ENCODE results near the gene PPT1.
A peak's percentile ranks its signal among the peaks of the same experiment; 100 is the strongest.
"Not testable (repeated sequence)": the region's sequence is repeated elsewhere in the genome, so short reads cannot be mapped to it uniquely, and the experiment has no call there.

Gene PPT1

DNA sequence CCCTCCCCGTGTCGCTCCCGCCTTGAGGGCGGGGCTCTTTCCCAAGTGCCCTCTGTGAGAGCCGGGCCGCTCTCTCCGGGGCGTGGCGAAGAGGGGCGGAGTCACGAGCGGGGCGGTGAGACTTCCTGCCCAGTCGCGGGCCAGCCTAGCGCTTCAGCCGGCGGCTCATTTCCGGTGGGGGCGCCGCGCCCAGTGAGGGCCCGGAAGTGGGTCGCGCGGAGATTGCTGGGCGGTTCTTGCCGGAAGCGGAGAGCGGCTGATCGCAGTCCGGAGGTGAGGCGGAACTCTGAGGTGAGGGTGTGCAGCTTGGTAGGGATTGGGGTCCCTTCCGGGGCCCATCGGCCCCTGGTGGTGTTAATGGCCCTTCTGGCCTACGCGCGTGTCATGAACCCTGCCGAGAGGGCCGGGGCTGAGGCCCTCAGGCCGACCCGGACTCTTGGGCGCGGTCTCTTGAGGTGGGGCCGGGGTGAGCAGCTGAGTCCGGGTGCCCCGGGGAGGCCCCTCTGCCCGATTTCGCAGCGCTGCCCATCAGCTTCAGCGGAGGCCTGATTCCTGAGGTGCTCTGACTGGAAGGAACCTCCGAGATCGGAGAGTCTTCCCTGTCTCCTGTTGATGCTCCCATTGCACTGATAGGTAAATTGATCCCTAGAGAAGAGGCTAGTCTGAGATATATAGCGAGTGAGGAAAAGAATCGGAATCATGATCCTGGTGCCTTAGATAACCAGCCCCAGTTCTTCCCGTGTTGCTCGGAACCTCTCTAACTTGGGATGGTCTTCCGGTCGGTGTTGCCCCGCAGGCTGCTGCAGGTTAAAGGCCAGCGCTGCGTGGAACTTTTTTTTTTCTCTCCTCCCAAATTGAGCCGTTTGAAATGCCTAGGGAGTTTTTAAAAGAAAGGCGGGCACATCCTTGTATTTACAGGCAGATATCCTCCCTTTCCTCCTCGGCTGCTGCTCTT is 56.3 kb downstream of the PPT1 start, which contains the start of gene CAP1:
Gene CAP1 (plus strand): TSS at position 219 of the 955 bp plus-strand sequence. CDS start 18,618 bp downstream, outside the sequence.
- WGBS, 2 experiments (ENCODE audit: insufficient coverage in 2 of 2) = 1% methylated on average over 52 to 62 of the region's 65 CpGs

GRCh38 chr1:40039757-40040510 is 57.1 kb downstream of the PPT1 start:
- peaks cover 30% of the 10 kb centered on the region for H3K4me1 ChIP-seq (ENCODE audit: control insufficient read depth, insufficient read depth, low read length, poor library complexity, severe bottlenecking)
- peaks cover 34% of the 10 kb centered on the region for H3K36me3 ChIP-seq (ENCODE audit: control insufficient read depth, insufficient read depth, low read length)
- H3K27ac ChIP-seq (ENCODE audit: low read depth, low read length, severe bottlenecking) = peak overlapping the region; percentile 93
- H3K9me3 ChIP-seq (ENCODE audit: control insufficient read depth, low read length) = no peaks in the 10 kb centered on the region
- peak overlapping the region; percentile 99 for H3K4me3 ChIP-seq (ENCODE audit: extremely low read depth, insufficient read depth, low read length, poor library complexity, severe bottlenecking)
- WGBS, 2 experiments (ENCODE audit: insufficient coverage in 2 of 2) = 0 to 1% methylated on average over 39 to 40 of the region's 52 CpGs

More for the DNA sequence above, 56.3 kb downstream of the PPT1 start, which contains the start of gene CAP1:
- Histone ChIP-seq H3K4me3 (ENCODE audit: extremely low read depth, insufficient read depth, low read length, poor library complexity, severe bottlenecking) (peak within 1 kb of the TSS; percentile 99), H3K9me3 (ENCODE audit: control insufficient read depth, low read length) (no peaks in the 10 kb centered on the region), H3K36me3 (ENCODE audit: control insufficient read depth, insufficient read depth, low read length) (peaks cover 42% of the 10 kb centered on the region), H3K27ac (ENCODE audit: low read depth, low read length, severe bottlenecking) (peak within 1 kb of the TSS; percentile 93), H3K4me1 (ENCODE audit: control insufficient read depth, insufficient read depth, low read length, poor library complexity, severe bottlenecking) (peaks cover 31% of the 10 kb centered on the region)

GRCh38 chr1:40039245-40039756 is 57.8 kb downstream of the PPT1 start:
- peaks cover 29% of the 10 kb centered on the region for H3K36me3 ChIP-seq (ENCODE audit: control insufficient read depth, insufficient read depth, low read length)
- H3K27ac ChIP-seq (ENCODE audit: low read depth, low read length, severe bottlenecking) = peak overlapping the region; percentile 93
- WGBS, 2 experiments (ENCODE audit: insufficient coverage in 2 of 2) = 8 to 15% methylated on average over 7 to 10 of the region's 10 CpGs
- peak overlapping the region; percentile 99 for H3K4me3 ChIP-seq (ENCODE audit: extremely low read depth, insufficient read depth, low read length, poor library complexity, severe bottlenecking)
- H3K4me1 ChIP-seq (ENCODE audit: control insufficient read depth, insufficient read depth, low read length, poor library complexity, severe bottlenecking) = peaks cover 35% of the 10 kb centered on the region
- H3K9me3 ChIP-seq (ENCODE audit: control insufficient read depth, low read length) = no peaks in the 10 kb centered on the region

DNA sequence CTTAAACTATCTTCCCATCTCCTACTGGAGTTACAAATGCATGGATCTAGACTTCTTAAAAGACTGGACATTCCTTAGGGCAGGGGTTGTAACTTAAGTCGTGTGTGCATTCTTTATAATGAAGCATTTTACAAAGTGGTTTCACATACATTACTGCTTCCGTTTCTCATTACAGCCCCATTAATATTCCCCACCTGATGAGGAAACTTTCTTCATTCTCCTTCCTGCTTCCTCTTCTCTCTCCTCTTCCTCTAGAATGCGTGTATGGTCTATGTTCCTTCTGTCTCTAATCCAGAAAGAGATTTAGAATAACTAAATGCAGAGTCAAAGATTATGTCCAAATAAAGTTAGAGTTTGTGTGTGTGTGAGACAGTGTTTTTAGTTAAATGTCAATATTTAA is 58.4 kb downstream of the PPT1 start:
- H3K36me3 ChIP-seq (ENCODE audit: control insufficient read depth, insufficient read depth, low read length) = peaks cover 23% of the 10 kb centered on the region
- no peak overlapping the region for H3K4me3 ChIP-seq (ENCODE audit: extremely low read depth, insufficient read depth, low read length, poor library complexity, severe bottlenecking)
- no peak overlapping the region for H3K27ac ChIP-seq (ENCODE audit: low read depth, low read length, severe bottlenecking)
- peaks cover 35% of the 10 kb centered on the region for H3K4me1 ChIP-seq (ENCODE audit: control insufficient read depth, insufficient read depth, low read length, poor library complexity, severe bottlenecking)
- 100% methylated on average over 2 of the region's 3 CpGs; no CpG with 5 or more reads in 1 of the 2 experiments for WGBS, 2 experiments (ENCODE audit: insufficient coverage in 2 of 2)
- no peaks in the 10 kb centered on the region for H3K9me3 ChIP-seq (ENCODE audit: control insufficient read depth, low read length)

DNA sequence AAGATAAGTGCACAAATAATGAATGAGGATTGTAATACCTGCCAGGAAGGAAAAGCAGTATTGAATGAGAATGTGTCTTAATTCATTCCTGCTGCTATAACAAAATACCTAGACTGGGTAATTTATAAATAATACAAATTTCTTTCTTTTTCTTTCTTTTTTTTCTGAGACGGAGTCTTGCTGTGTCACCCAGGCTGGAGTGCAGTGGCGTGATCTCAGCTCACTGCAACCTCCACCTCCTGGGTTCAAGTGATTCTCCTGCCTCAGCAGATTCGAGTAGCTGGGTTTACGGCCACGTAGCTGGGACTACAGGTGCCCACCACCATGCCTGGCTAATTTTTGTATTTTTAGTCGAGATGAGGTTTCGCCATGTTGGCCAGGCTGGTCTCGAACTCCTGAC is 59.8 kb downstream of the PPT1 start:
- WGBS, 2 experiments (ENCODE audit: insufficient coverage in 2 of 2) = 91 to 94% methylated on average over 4 to 7 of the region's 8 CpGs
- H3K4me3 ChIP-seq (ENCODE audit: extremely low read depth, insufficient read depth, low read length, poor library complexity, severe bottlenecking); H3K27ac ChIP-seq (ENCODE audit: low read depth, low read length, severe bottlenecking); H3K36me3 ChIP-seq (ENCODE audit: control insufficient read depth, insufficient read depth, low read length); H3K9me3 ChIP-seq (ENCODE audit: control insufficient read depth, low read length): not testable (repeated sequence)
- peaks cover 29% of the 10 kb centered on the region for H3K4me1 ChIP-seq (ENCODE audit: control insufficient read depth, insufficient read depth, low read length, poor library complexity, severe bottlenecking)

DNA sequence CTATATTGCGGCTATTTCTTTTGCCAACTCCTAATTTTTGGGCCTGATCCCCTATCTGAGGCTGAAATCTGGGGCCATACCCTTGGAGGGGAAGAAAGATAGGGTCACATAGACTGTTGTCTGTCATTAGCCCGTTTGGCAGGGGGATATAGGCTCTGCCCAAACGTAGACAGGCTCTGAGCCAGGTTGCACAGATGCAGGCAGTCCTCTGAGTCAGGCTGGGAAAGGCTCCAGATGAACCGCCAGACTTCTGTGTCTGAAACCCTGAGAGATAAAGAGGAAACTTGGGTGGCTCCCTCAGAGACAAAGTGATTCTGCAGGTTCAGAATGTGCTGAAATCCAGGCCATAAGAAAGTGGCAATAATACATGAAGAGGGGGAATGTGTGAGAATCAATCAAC is 60.5 kb downstream of the PPT1 start:
- no peak overlapping the region for H3K27ac ChIP-seq (ENCODE audit: low read depth, low read length, severe bottlenecking)
- peaks cover 1% of the 10 kb centered on the region for H3K36me3 ChIP-seq (ENCODE audit: control insufficient read depth, insufficient read depth, low read length)
- WGBS, 2 experiments (ENCODE audit: insufficient coverage in 2 of 2) = 87 to 94% methylated on average over 3 of the region's 4 CpGs

DNA sequence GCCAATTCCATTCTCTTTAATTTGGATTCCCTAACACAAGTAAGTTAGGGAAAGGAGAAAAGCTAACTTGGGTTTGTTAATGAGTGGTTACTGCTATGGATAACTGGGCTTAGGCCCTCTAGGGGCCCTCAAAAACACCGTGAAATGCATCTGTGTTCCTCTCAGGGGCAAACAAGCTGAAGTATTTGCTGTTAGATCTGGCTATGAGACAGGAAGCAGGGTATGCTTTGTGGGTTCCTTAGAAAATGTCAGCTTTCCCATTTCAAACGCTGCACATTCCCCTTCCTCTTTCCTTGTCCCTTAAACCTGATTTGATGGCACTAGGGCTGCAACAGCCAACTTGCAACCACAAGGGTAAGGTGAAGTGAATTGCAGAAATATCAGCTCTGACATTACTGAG is 62.2 kb downstream of the PPT1 start:
- Histone ChIP-seq H3K4me3 (ENCODE audit: extremely low read depth, insufficient read depth, low read length, poor library complexity, severe bottlenecking) (no peak overlapping the region), H3K4me1 (ENCODE audit: control insufficient read depth, insufficient read depth, low read length, poor library complexity, severe bottlenecking) (peaks cover 24% of the 10 kb centered on the region), H3K36me3 (ENCODE audit: control insufficient read depth, insufficient read depth, low read length) (no peaks in the 10 kb centered on the region), H3K9me3 (ENCODE audit: control insufficient read depth, low read length) (no peaks in the 10 kb centered on the region), H3K27ac (ENCODE audit: low read depth, low read length, severe bottlenecking) (no peak overlapping the region)
- WGBS, 2 experiments (ENCODE audit: insufficient coverage in 2 of 2) = 67 to 73% methylated on average over 2 of the region's 2 CpGs

More for the DNA sequence above, 60.5 kb downstream of the PPT1 start:
- peaks cover 24% of the 10 kb centered on the region for H3K4me1 ChIP-seq (ENCODE audit: control insufficient read depth, insufficient read depth, low read length, poor library complexity, severe bottlenecking)
- no peak overlapping the region for H3K4me3 ChIP-seq (ENCODE audit: extremely low read depth, insufficient read depth, low read length, poor library complexity, severe bottlenecking)
- H3K9me3 ChIP-seq (ENCODE audit: control insufficient read depth, low read length) = no peaks in the 10 kb centered on the region

DNA sequence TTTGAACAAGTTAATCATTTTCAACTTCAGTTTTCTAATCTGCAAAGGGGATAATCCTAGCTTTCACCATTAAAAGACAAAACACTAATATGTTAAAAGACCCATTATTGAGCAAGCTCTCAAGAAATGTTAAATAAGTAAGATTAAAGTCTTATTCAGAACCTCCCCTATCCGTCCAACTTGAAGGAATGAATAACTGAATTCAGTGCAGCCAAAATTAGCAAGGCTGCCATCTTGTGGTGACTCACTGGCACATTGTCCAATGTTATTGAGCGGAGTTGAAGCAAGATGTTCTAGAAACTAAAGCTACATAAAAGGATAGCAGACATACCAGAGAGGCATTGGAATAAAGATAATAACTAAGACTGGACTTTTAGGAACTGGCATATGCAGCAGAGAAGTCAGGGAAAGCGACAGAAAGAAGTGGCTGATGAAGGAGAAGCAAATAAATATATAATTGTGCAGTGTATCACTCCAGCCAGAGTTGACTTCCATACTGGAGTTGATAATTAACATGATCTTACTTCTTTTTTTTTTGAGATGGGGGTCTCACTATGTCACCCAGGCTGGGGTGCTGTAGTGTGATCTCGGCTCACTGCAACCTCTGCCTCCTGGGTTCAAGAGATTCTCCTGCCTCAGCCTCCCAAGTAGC is 64.7 kb downstream of the PPT1 start:
- H3K4me1 ChIP-seq (ENCODE audit: control insufficient read depth, insufficient read depth, low read length, poor library complexity, severe bottlenecking) = peaks cover 17% of the 10 kb centered on the region
- WGBS, 2 experiments (ENCODE audit: insufficient coverage in 2 of 2) = 59% methylated on average over 3 of the region's 4 CpGs; no CpG with 5 or more reads in 1 of the 2 experiments
- no peak overlapping the region for H3K4me3 ChIP-seq (ENCODE audit: extremely low read depth, insufficient read depth, low read length, poor library complexity, severe bottlenecking)
- no peaks in the 10 kb centered on the region for H3K36me3 ChIP-seq (ENCODE audit: control insufficient read depth, insufficient read depth, low read length)
- no peaks in the 10 kb centered on the region for H3K9me3 ChIP-seq (ENCODE audit: control insufficient read depth, low read length)
- no peak overlapping the region for H3K27ac ChIP-seq (ENCODE audit: low read depth, low read length, severe bottlenecking)

GRCh38 chr1:40030528-40031135 is 66.4 kb downstream of the PPT1 start:
- H3K36me3 ChIP-seq (ENCODE audit: control insufficient read depth, insufficient read depth, low read length) = no peaks in the 10 kb centered on the region
- no peak overlapping the region for H3K27ac ChIP-seq (ENCODE audit: low read depth, low read length, severe bottlenecking)
- H3K4me3 ChIP-seq (ENCODE audit: extremely low read depth, insufficient read depth, low read length, poor library complexity, severe bottlenecking) = no peak overlapping the region
- no peaks in the 10 kb centered on the region for H3K9me3 ChIP-seq (ENCODE audit: control insufficient read depth, low read length)
- H3K4me1 ChIP-seq (ENCODE audit: control insufficient read depth, insufficient read depth, low read length, poor library complexity, severe bottlenecking) = peaks cover 8% of the 10 kb centered on the region
- WGBS, 2 experiments (ENCODE audit: insufficient coverage in 2 of 2) = 100% methylated on average over 1 to 2 of the region's 3 CpGs

- WGBS, 2 experiments (ENCODE audit: insufficient coverage in 2 of 2) = 87 to 91% methylated on average over 3 of the region's 3 CpGs
- Histone ChIP-seq H3K9me3 (ENCODE audit: control insufficient read depth, low read length) (no peaks in the 10 kb centered on the region), H3K27ac (ENCODE audit: low read depth, low read length, severe bottlenecking) (no peak overlapping the region), H3K4me3 (ENCODE audit: extremely low read depth, insufficient read depth, low read length, poor library complexity, severe bottlenecking) (no peak overlapping the region), H3K36me3 (ENCODE audit: control insufficient read depth, insufficient read depth, low read length) (no peaks in the 10 kb centered on the region), H3K4me1 (ENCODE audit: control insufficient read depth, insufficient read depth, low read length, poor library complexity, severe bottlenecking) (peaks cover 1% of the 10 kb centered on the region)
Measured at GRCh38 chr1:40029608-40030007, 67.4 kb downstream of the PPT1 start.

Measured in mesodermal cell (in vitro differentiated cells).